MM.1S (cell line): ENCODE measurements around the gene NSL1.
A peak's percentile ranks its signal among the peaks of the same experiment; 100 is the strongest.
"Not testable (repeated sequence)": the region's sequence is repeated elsewhere in the genome, so short reads cannot be mapped to it uniquely, and the experiment has no call there.

Experiments used
- DNase-seq: peaks from one replicate; pipeline ENCODE4 v3.0.0-alpha.2; 2015
- H2AFZ ChIP-seq: fragments of 300-600 bp; sonication (generic); 2 replicates; pipeline ENCODE4 v1.6.0; 2016; ENCODE audit warnings: antibody characterized with exemption, low read length
- H3F3A ChIP-seq: fragments of 300-600 bp; sonication (generic); 2 replicates; pipeline ENCODE4 v1.6.1; 2016; ENCODE audit warnings: mild to moderate bottlenecking, antibody characterized with exemption, low read length, moderate library complexity, mixed read lengths; ENCODE audit not compliant: insufficient read depth
- H3K27ac ChIP-seq: fragments of 300-600 bp; sonication (generic); 2 replicates; pipeline ENCODE4 v1.5.1; 2016; ENCODE audit warnings: mild to moderate bottlenecking, low read length
- H3K27me3 ChIP-seq: fragments of 300-600 bp; sonication (generic); replicated peaks from 2 replicates; pipeline ENCODE4 v1.6.0; 2016; ENCODE audit warnings: low read length; ENCODE audit not compliant: insufficient read depth
- H3K36me3 ChIP-seq: fragments of 300-600 bp; sonication (generic); replicated peaks from 2 replicates; pipeline ENCODE4 v1.6.1; 2016; ENCODE audit warnings: mild to moderate bottlenecking, low read length, mixed read lengths; ENCODE audit not compliant: insufficient read depth
- H3K4me1 ChIP-seq: fragments of 300-600 bp; sonication (generic); 2 replicates; pipeline ENCODE4 v1.6.1; 2016; ENCODE audit warnings: low read length, mixed read lengths
- H3K4me2 ChIP-seq: fragments of 300-600 bp; sonication (generic); 2 replicates; pipeline ENCODE4 v1.6.0; 2016; ENCODE audit warnings: low read depth, low read length
- H3K4me3 ChIP-seq: fragments of 300-600 bp; sonication (generic); 2 replicates; pipeline ENCODE4 v1.5.1; 2016; ENCODE audit warnings: low read length, mixed read lengths
- H3K79me2 ChIP-seq: fragments of 300-600 bp; sonication (generic); 2 replicates; pipeline ENCODE4 v1.6.1; 2016; ENCODE audit warnings: mixed run types, low read length, mixed read lengths
- H3K9ac ChIP-seq: fragments of 300-600 bp; sonication (generic); 2 replicates; pipeline ENCODE4 v1.6.1; 2016; ENCODE audit warnings: low read length, mixed read lengths
- H3K9me2 ChIP-seq: fragments of 300-600 bp; sonication (generic); replicated peaks from 2 replicates; pipeline ENCODE4 v1.6.1; 2016; ENCODE audit warnings: mild to moderate bottlenecking, low read length, mixed read lengths; ENCODE audit not compliant: insufficient read depth
- H3K9me3 ChIP-seq: fragments of 300-600 bp; sonication (generic); replicated peaks from 2 replicates; pipeline ENCODE4 v1.6.1; 2016; ENCODE audit warnings: mild to moderate bottlenecking, low read length, mixed read lengths; ENCODE audit not compliant: insufficient read depth
- H4K20me1 ChIP-seq: fragments of 300-600 bp; sonication (generic); 2 replicates; pipeline ENCODE4 v1.6.1; 2016; ENCODE audit warnings: mild to moderate bottlenecking, low read length, moderate library complexity, mixed read lengths; ENCODE audit not compliant: insufficient read depth
- CTCF ChIP-seq: fragments of 300-600 bp; sonication (generic); IDR thresholded peaks from 2 replicates; pipeline ENCODE4 v1.5.1; 2016; ENCODE audit warnings: antibody characterized with exemption, low read length, mixed read lengths
- EZH2 ChIP-seq: fragments of 300-600 bp; sonication (generic); optimal IDR thresholded peaks from 2 replicates; pipeline ENCODE3; 2017; ENCODE audit warnings: low read depth, mild to moderate bottlenecking, antibody characterized with exemption, low read length, mixed read lengths
- EZH2phosphoT487 ChIP-seq: fragments of 300-600 bp; sonication (generic); IDR thresholded peaks from 2 replicates; pipeline ENCODE4 v1.6.1; 2018; ENCODE audit warnings: antibody characterized with exemption, low read length

NSL1 gene

DNA sequence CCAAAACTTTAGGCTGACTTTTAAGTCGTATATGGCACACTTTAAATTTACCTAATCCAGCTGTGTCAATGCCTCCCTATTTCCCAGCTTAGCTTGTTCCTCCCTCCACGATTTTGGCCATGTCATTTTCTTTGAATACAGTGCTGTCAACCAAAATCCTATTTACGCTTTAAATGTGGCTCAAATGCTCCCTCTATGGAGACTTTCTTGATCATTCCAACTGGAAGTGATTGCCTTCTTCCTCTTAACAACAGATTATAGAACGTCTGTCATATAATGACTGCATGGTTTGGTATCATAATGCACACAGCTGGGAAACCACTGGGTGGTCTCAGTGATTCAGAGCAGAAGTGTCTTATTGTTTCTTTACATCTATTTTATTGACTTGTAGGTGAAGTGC, 73.1 kb downstream of the NSL1 start:
- Histone ChIP-seq H3K4me1 (no peaks in the 10 kb centered on the region), H3F3A (no peaks in the 10 kb centered on the region), H3K27me3 (no peaks in the 10 kb centered on the region), H4K20me1 (no peaks in the 10 kb centered on the region), H3K4me3 (no peak overlapping the region), H3K27ac (no peak overlapping the region), H3K9ac (no peak overlapping the region), H3K9me2 (no peaks in the 10 kb centered on the region), H3K4me2 (no peak overlapping the region), H3K79me2 (no peaks in the 10 kb centered on the region), H3K36me3 (no peaks in the 10 kb centered on the region), H2AFZ (no peak overlapping the region), H3K9me3 (no peaks in the 10 kb centered on the region)
- DNase-seq: no peak
- no peak for TF ChIP-seq EZH2phosphoT487

DNA sequence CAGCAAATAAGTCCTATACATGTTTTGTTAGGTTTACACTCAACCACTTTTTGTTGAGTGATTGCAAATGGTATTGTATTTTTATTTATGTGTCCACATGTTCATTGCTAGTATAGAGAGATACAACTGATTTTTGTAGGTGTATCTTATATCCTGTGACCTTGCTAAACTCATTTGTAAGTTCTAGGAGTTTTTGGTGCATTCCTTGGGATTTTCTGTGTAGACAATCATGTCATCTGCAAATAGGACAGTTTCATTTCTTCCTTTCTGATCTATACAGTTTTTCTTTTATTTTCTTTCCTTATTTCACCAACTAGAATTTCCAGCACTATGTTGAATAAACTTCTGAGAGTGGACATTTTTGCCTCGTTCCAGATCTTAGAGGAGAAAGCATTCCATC, 75.4 kb downstream of the NSL1 start:
- DNase-seq: no peak
- no peaks in the 10 kb centered on the region for H3K4me1 ChIP-seq
- no peaks in the 10 kb centered on the region for H4K20me1 ChIP-seq
- no peak overlapping the region for H3K4me3 ChIP-seq
- no peaks in the 10 kb centered on the region for H3K36me3 ChIP-seq
- H3K9ac ChIP-seq: no peak overlapping the region
- no peaks in the 10 kb centered on the region for H3K27me3 ChIP-seq
- H3K9me3 ChIP-seq: no peaks in the 10 kb centered on the region
- no peaks in the 10 kb centered on the region for H3K9me2 ChIP-seq
- no peak overlapping the region for H3K4me2 ChIP-seq
- no peak overlapping the region for H3K27ac ChIP-seq
- TF ChIP-seq EZH2phosphoT487: no peak
- TF ChIP-seq CTCF: no peak
- no peak for TF ChIP-seq EZH2
- H3F3A ChIP-seq: no peaks in the 10 kb centered on the region
- H2AFZ ChIP-seq: no peak overlapping the region
- H3K79me2 ChIP-seq: no peaks in the 10 kb centered on the region

DNA sequence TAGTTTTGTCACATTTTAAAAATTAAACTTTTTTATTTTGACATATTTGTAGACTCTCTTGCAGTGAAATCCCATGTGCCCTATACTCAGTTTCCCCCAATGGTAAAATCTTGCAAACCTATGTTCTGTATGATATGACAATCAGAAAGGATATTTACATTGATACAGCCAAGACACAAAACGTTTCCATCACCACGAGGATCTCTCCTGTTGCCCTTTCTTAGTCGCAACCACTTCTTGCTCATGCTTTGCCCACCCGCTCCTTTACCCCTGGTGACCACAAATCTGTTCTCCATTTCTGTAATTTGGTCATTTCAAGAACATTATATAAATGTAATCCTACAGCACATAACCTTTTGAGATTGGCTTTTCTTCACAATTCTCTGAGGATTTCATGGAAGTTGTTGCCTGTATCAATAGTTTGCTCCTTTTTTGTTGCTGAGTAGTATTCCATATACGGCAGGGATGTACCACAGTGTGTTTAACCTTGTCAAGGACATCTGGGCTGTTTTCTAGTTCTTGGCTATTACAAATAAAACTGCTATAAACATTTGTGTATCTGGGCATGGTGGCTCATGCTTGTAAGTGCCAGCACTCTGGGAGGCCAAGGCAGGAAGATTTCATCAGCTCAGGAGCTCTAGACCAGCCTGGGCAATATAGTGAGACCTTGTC, 78.0 kb downstream of the NSL1 start:
- Histone ChIP-seq H3K4me3 (no peak overlapping the region), H3F3A (no peaks in the 10 kb centered on the region), H2AFZ (no peak overlapping the region), H3K36me3 (no peaks in the 10 kb centered on the region), H3K79me2 (no peaks in the 10 kb centered on the region), H3K9me3 (no peaks in the 10 kb centered on the region), H3K27ac (no peak overlapping the region), H3K9me2 (no peaks in the 10 kb centered on the region), H3K4me2 (no peak overlapping the region), H3K4me1 (no peaks in the 10 kb centered on the region), H4K20me1 (no peaks in the 10 kb centered on the region), H3K9ac (no peak overlapping the region), H3K27me3 (no peaks in the 10 kb centered on the region)
- TF ChIP-seq CTCF (no peak), EZH2 (no peak), EZH2phosphoT487 (no peak)
- DNase-seq: no peak

- Histone ChIP-seq H3F3A (no peaks in the 10 kb centered on the region), H3K27ac (no peak overlapping the region), H3K79me2 (no peaks in the 10 kb centered on the region), H3K36me3 (no peaks in the 10 kb centered on the region), H3K4me1 (no peaks in the 10 kb centered on the region), H4K20me1 (no peaks in the 10 kb centered on the region), H3K9ac (no peak overlapping the region), H2AFZ (no peak overlapping the region), H3K9me3 (no peaks in the 10 kb centered on the region), H3K27me3 (no peaks in the 10 kb centered on the region), H3K4me3 (no peak overlapping the region), H3K4me2 (no peak overlapping the region), H3K9me2 (no peaks in the 10 kb centered on the region)
- peak; percentile 48 for DNase-seq
- no peak for TF ChIP-seq EZH2
- no peak for TF ChIP-seq CTCF
- TF ChIP-seq EZH2phosphoT487: no peak
These were observed 78.9 kb downstream of the NSL1 start for GRCh38 chr1:212712451-212713303.

- H3K4me2 ChIP-seq, H2AFZ ChIP-seq, H3K4me3 ChIP-seq, H4K20me1 ChIP-seq, H3K9ac ChIP-seq, H3F3A ChIP-seq, H3K9me3 ChIP-seq, H3K79me2 ChIP-seq, H3K9me2 ChIP-seq, H3K27me3 ChIP-seq, H3K36me3 ChIP-seq, H3K4me1 ChIP-seq, H3K27ac ChIP-seq, DNase-seq: not testable (repeated sequence)
These were observed 79.6 kb downstream of the NSL1 start for GRCh38 chr1:212711974-212712373.
